Stimulated activated CD4-positive, alpha-beta T cell treated with anti-CD3 and anti-CD28 coated beads, Interleukin-2, amount 100 ng/mL, for 48 hours (primary cell): Measurements from ENCODE around the gene SLC2A9.

Experiments used
- DNase-seq, 2 donors: peaks; one replicate each; pipeline ENCODE4 v3.0.0-alpha.2; 2020

SLC2A9 gene

DNA sequence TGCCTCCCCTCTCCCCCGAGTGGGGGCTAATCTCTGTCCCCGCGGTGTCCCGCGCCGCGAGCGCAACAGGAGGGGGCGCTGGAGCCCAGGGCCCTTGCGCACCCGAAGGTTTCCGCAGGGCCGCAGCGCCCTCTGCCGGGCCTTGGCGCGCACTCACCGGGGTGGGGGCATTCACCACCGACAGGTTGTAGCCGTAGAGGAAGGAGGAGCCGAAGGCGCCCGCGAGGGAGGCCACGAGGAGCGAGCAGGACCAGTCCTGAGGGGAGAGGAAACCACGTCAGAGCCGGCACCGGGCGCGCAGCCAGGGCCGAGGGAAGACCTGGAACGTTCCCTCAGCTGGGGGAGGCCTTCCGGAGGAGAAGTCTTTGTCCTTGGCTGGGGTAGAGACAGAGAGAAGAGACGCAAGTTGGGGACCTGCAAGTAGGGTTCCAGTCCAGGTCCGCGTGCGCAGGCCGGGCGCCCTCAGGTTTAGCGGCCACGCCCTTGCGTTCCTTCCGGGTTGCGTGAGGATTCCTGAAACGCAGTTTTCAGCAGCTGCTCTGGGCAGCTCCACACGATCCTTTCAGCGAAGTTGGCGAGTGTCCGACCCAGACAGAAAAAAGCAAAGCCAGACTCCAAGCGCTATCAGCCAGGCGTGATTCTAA is 2.4 kb downstream of the SLC2A9 start:
- DNase-seq = peak; percentile 94 to 95

DNA sequence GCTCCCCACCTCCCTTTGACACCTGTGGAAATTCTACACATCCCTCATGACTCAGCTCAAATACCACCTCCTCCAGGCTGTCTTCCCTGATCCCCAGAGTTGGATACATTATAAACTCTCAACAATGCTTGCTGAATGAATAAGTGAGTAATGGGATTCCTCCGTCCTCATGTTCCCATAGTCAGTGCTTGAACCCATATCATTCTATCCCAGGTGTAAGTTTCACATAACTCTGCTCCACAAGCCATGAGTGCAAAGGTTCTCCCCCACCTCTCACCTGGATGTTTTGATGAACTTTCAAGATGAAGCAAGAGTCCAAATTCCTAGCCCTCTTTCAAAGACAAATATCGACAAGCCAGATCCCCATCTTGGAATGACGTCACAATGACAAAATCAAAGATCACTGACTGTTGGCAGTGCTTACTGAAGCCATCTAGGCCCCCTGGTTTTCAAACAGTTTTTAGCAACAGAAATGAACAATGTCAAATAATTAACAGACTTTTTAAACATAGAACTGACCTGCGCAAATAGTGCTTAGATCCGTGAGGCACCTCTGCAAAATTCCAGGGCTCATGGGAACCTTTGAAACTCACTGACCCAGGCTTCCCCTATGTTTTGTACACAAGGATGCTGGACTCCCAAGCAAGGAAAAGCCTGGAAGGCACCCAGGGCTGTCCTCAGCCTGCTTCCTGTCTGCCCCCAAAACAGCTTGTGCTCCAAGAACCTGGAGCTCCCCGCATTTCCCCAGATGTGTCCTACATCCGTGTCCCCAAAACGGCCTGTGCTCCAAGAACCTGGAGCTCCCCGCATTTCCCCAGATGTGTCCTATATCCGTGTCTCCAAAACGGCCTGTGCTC is 4.0 kb downstream of the SLC2A9 start:
- DNase-seq = no peak

DNA sequence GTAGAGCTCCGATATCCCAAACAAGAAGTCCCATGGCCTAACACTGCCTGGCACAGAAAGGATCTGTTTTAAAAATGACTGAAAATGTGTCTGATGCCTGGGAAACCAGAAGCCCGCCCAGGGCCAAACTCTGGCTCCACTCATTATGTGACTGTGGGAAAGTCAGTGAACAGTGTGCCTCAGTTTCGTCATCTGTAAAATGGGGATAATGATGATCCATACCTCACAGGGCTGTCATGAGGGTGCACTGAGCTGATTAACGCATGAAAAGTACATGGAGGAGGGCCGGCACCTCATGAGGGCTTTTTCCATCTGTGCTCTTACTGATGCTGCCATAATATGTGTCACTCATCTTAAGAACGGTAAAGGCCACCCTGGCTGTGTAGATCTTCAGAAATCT is 5.1 kb downstream of the SLC2A9 start:
- no peak for DNase-seq

DNA sequence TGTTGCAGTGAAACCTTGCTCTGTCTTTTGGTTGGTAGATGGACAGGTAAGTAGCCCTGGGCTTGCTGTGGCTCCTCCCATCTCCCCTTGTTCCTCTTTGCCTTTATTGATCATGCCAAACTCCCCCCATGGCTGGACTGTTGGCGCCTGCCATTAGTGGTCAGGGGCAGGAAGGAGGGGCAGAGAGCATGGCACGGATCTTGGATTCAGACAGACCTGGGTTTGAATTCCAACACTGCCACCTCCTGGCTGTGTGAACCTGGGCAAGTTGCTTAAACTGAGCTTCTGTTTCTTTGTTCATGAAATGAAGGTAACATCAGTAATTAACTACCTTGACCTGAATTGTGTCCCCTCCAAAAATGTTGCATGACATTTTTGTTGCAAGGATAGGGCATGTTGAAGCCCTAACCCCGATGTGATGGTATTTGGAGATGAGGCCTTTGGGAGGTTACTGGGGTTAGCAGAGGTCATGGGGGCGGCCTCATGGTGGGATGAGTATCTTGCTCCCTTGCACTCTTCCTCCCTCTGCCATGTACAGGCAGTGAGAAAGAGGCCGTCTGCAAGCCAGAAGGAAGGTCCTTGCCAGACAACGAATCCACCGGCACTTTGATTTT is 6.0 kb downstream of the SLC2A9 start:
- DNase-seq = peak in 1 of 2 donors; percentile 21

DNA sequence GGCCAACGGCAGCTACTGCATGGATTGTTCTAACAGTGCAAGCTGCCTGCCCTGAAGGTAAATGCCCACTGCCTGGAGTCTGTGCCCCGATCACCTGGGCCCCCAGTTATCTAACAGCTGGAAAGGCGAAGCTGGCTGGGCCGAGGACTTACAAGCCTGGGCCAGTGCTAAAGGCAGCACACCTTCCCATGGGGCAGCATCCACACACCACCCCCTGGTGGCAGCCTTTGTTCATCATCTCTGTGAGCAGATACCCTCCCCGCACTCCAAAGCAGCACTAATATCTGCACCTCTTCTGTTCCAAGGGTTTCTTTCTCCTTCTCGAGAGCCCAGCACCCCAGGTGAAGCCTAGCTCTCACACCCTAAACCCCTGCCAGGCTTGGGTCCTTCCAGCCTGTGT is 7.6 kb downstream of the SLC2A9 start:
- DNase-seq = peak; percentile 35 to 37

DNA sequence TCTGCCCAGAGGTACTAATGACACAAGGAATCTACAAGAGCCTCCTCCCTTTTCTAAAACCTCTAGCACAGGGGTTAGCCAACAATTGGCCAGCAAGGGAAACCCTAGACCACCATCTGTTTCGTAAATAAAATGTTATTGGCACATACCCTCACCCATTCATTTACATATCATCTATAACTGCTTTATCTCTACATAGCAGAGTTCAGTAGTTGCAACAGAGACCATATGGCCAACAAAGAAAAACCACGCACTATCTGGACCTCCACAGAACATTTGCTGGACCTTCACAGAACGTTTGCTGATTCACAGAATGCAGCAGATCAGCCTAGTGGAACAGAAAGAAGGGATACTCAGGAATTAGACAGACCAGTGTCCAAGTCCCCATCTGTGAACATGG is 9.4 kb downstream of the SLC2A9 start:
- DNase-seq = no peak

DNA sequence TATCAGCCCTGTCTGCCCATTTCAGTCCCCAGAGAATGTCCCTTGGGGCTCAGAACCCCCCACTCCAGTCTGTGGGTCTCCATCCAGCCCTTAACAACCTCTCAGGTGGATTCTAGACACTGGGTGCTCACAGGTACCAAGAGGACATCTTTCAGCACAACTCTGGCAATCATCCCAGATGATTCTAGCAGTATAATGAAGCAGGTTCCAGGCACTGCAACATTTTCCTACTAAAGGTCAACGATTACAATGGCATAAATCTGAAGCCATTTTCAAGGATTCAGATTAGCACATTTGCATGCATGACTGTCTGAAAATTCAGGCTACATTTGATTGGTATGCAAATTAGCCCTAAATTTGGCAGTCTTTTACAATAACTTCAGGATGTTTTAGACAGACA is 10.0 kb downstream of the SLC2A9 start:
- DNase-seq = no peak

DNA sequence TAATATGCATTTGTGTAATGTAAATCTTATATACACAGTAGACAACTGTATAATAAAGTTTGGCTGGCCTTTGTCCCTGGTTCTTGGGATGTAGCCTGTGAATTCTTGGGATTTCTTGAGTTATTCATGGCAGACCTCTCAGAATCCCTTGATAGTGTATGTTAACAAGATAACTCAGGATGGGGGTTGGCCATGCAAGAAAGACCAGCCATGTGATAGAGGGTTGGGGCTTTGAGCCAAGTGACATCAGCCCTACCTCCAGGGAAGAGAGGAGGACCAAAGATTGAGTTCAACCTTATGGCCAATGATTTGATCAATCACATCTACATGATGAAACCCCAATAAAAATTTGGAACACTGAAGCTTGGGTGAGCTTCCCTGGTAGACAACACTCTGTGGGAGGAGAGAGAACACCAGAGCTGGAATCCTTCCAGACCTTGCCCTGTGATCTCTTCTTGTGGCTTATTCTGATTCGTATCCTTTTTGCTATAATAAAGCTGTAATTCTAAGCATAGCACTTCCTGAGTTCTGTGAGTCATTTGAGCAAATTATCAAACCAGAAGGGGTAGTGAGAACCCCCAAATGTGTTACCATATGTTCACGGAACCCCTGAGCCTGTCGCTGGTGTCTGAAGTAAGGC is 11.3 kb downstream of the SLC2A9 start:
- DNase-seq = no peak

DNA sequence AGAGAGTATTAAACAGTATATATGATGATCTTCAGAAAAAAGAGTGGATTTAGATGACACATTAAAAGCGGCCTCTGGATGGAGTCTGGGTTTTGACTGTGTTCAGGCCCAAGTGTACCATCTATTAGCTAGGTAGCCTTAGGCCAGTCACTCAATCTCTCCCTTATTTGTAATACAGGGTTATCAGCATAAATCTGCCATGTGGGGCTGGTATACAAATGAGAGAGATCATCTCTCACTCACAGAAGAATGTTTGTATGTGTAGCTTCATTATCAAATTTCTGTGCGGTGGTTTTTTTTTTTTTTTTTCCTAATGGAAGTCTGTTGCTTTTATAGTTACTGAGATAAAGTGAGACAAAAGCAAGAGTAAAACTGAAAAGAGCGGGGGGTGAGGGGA is 12.7 kb downstream of the SLC2A9 start:
- DNase-seq = no peak

DNA sequence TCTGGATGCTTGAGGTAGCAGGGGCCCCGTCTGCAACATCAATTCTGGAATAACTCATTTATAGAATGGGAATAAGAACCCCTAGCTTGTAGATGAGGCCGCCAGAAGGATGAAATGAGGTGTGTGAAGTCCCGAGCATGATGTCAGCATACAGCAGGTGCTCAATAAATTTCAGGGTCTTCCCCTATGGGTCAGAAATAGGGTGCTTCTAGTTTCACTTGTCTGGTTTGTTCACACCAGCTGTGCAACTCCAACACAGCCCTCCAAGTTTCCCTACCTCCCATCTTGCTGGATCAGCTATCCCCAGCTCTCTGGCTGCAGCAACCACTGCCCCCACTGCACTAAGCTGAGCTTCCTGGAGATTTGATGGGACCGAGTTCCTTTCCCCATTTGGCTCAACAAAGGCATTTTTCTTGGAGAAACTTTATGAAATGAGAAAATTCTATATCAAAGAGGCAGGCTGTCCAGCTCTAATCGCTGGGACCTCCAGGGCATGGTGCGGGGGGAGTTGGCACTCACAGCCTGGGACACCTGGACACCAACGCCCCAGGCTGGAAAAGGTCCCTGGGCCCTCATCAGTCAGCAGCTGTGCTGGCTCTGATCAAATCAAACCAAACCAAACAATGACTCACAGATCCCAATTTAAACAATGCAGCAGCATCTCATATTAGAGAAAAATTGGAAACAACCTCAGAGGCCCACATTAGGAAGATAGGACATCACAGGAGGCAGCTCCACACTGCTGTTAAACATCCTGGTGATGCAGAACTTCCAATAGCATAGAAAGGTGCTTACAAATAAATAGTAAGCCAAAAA is 13.3 kb downstream of the SLC2A9 start:
- DNase-seq = no peak

DNA sequence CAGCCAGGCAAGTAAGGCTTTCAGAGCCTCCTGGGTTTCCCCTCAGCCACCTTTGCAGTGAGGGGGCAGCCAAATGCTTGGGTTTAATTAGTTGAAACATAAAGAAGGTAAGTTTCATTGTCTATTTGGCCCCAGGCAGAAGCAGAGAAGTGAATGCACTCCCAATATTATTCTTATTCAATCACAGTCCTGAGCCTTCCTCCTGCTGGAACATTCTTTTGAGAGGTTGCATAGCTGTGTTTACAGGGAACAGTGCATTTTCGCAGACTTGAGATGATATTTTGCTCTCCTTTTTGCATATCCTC is 13.9 kb downstream of the SLC2A9 start:
- DNase-seq = no peak

DNA sequence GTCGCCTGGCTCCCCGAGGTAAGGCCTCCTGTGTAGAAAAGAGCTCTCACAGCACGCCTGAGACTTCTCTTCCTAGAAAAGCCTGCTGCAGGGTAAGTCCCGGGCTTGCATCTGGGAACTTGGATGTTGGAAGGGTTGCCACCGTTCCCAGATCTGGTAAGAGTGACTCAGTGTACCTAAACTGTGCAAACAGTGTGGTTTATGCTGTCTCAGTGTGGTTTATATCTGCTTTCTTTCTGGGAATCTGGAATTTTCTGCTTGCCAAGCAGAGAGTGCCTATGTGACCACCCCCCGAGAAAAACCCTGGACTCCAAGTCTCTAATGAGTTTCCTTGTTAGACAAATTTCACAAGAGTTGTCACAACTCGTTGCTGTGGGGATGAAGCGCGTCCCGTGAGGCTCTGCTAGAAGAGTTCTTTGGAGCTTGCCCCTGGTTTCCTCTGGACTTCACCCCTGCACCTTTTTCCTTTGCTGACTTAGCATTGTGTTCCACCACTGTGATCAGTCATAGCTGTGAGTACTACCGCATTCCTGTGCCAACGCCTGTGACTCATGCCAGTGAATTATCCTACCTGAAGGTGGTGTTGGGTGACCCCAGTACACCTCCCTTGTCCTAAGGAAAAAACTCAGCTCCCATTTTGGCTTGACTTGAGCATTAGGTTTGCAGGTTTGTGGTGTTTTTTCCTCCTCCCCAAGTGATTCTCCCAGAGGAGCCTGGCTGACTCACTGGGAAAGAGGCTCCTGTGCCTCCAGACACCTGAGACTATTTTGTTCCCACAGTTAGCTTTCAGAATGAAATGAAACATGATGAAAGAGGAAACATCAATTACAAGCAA is 14.5 kb downstream of the SLC2A9 start:
- no peak for DNase-seq

DNA sequence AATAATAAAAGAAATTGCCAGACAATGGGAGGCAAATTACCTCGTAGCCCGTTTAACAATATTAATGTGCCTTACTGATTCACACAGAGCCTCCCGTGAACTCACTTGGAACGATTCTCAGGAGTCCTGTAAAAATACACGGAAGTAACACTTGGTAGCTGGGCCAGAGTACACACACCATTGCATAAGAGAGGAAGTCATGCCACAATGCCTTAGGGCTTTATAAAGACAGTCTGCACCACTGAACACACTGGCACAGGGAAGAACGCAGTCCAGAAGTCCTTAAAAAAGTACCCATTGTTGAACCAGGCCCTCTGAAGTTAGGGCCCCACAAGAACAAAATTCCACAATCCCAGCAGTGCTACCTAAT is 15.1 kb downstream of the SLC2A9 start:
- DNase-seq = no peak

DNA sequence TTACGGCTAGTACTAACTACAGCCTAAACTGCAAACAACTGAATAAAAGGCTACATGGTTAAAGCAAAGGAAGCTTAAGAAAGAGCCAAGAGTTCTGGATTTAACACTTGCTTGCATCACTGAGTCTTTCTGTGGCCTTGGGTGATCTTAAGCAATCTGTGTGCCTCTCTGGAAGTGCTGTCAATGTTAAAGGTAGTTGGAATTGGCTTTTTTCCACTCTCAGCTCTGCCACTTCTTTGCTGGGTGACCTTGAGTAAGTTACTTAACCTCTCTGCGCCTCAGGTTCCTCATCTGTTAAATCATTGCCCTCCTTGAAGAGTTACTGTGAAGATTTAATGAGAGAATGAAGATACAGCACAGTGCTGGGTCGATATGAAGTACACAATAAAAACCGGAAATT is 15.7 kb downstream of the SLC2A9 start:
- DNase-seq = no peak

DNA sequence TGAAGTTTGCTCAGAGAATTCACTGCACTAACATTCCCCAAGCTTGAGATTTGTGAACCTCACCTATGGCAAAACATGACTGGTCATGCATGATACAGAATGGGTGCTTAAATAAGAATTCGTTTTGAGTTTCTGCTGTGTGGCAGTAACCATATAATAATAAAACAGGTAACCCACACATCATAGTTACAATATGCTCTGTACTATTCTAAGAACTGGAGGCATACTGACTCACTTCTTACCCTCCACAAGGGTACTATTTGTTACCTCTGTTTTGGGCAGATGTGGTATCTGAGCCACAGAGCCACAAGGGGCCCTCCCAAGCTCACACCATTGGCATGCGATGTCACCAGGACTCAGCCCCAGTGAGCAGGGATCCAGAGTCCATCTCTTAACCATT is 17.6 kb downstream of the SLC2A9 start:
- no peak for DNase-seq

DNA sequence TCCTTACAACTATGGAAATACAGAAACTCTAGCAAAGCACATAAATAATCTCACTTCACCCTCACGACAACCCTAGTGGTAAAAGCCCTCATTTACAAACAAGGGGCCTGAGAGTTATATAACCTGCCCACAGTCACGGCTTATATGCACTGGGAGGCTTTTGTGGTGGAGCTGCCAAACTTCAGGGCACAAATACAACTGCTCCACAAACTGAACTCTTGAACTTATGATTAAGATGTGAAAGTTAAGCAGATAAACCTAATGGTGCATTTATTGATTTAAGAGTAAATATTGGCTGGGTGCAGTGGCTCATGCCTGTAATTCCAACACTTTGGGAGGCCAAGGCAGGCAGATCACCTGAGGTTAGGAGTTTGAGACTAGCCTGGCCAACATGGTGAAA is 19.0 kb downstream of the SLC2A9 start:
- no peak for DNase-seq

DNA sequence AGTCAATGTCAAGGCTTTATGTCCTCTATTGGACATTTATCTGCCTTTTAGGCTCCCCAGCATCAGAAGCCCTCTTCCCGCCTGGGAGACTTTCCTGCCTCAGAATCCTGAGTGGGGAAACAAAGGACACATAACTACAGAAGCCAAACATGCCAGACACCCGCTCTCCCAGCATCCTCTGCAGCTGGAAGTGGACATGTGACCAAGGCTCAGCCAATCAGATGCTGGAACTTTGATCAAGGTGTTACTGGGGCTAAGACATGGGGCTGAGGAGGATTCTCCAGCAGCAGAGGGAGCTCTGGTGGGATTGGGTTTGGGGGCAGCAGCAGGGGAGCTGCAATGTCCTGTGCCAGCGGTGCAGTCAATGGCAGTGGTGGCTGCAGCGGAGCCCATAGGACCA is 19.5 kb downstream of the SLC2A9 start:
- DNase-seq = no peak

DNA sequence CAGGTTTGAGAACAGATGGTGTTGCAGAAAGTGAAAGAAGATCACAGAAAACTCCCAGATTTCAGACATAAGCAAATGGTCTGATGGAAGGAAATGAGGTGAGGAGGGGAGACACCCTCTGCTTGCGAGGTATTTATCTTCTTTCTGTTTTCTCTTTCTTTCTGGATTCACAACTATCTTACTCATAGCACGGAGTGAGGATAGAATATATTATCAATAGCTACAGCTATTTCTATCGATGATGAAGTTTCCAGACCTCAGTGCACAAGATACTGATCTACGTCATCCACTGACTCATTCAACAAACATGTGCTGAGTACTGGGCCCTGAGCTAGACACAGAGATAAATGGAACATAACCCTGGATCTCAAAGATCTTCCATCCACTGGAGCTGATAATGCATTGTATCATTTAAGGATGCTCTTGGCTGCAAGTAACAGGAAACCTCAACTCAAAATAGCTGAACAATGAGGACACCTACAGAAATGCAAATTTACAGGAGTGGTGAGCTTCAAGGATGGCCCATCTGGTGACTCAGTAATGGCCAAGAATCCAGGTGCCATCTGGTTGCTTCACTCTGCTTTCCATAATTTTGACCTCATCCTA is 21.2 kb downstream of the SLC2A9 start:
- DNase-seq = no peak

DNA sequence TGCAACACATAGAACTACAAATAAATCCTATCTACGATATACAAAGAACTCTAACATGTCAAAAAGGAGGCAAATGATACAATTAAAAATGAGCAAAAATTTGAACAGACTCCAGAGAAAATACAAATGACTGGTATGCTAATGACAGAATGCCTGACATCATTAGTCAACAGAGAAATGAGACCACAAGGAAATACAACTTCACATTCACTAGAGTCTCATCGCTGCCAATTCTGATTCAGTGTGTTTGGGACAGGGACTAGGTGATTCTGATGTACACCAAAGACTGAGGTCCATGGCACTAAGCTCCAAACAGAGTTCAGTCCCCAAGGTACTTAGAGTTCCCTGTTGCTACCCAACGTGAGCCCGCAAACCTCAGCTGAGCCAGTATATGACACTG is 23.4 kb downstream of the SLC2A9 start:
- DNase-seq = no peak

DNA sequence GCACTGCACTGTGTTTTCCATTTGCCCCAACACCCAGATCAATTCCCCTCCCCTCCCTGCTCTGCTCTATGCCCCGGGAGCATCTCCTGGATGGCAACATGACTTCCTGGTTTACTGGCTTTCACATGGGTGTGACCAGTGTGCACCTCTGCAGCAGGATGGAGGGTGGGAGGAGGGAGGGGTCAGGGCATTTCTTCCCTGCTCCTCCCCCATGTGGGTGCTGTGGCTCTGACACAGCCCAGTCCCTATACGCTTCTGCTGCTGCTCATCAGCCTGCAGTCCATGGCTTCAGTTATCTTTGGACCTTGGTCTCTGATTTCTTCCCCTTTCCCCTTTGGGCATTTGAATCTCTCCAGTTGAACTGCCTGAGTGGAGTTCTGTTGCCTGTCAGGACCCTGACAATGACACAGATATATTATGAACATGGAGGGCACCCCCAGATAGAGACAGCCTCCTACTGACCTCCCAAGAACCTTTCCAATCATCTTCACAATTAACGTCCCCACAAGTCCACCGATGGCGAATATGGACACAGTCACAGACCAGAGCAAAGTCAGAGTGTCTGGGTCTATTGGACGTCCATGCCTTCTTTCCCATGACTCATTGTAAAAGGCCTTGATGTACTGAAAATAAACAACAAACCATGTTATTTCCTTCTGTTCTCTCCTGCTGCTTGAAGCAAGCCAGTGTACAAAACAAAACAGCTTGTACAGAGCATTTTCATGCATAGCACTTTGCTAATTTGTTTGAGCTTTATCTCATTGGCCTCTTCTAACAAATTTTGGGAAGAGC is 24.8 kb downstream of the SLC2A9 start:
- no peak for DNase-seq
